AG04450 (cell line): ENCODE results near the gene ITPR3. TPM values are rescaled to one million over a fixed set of nuclear protein-coding genes. Genes with fewer than 3 reads are reported as not detected.

Source experiments
- CTCF ChIA-PET: fragments of 300-600, 350-600 bp; formaldehyde crosslinking; extraction: SDS; loops from one replicate; lab custom pipeline; 2022; ENCODE audit warnings: antibody characterized with exemption, inconsistent platforms; lab: Charles Lee
- POLR2A ChIA-PET: fragments of 350-600 bp; formaldehyde crosslinking; extraction: SDS; loops from one replicate; lab custom pipeline; 2021; ENCODE audit warnings: antibody characterized with exemption, inconsistent platforms; lab: Yijun Ruan, JAX
- DNase-seq: peaks from one replicate; pipeline ENCODE4 v3.0.0-alpha.2; 2011; ENCODE audit warnings: low read depth, low spot score
- H3K27ac ChIP-seq: one replicate; pipeline ENCODE4 v1.5.1; 2012; ENCODE audit warnings: low read depth, low read length, control low read depth
- H3K27me3 ChIP-seq: one replicate; pipeline ENCODE4 v1.6.0; 2012; ENCODE audit warnings: low read length; ENCODE audit not compliant: control insufficient read depth, insufficient read depth
- H3K4me3 ChIP-seq: 2 replicates; pipeline ENCODE4 v1.5.1; 2011; ENCODE audit warnings: mild to moderate bottlenecking, low read depth, low read length, control low read depth
- H3K9me3 ChIP-seq: 2 replicates; pipeline ENCODE4 v1.5.1; 2012; ENCODE audit warnings: low read length; ENCODE audit not compliant: control insufficient read depth, insufficient read depth
- CTCF ChIP-seq: IDR thresholded peaks from 2 replicates; pipeline ENCODE4 v1.5.1; 2011; ENCODE audit warnings: low read depth, low read length, control low read depth, inconsistent platforms
- polyA plus RNA-seq: library from polyadenylated mRNA; depleted of rRNA; stranded (reverse); fragments of >200 nt; gene quantifications from 2 replicates; pipeline ENCODE4 v1.2.3, GENCODE V29; 2011

ITPR3 gene
- polyA plus RNA-seq, 1 experiment, result 4.4 TPM

- H3K27me3 ChIP-seq, result no peaks in the 10 kb centered on the region
- ChIA-PET CTCF (interaction anchor here (0.5 to 3.4 kb wide), 9 partner anchors 9 to 576 kb away, joined by 3 to 28 read pairs (median 3); partner anchors contain the start of gene UQCC2), POLR2A (interaction anchor here (0.5 to 1.0 kb wide), 6 partner anchors 9 to 191 kb away, joined by 3 to 5 read pairs (median 4); partner anchors contain the start of gene UQCC2)
- H3K4me3 ChIP-seq, result peak within 1 kb of the TSS; percentile 91
- peak; percentile 54 for TF ChIP-seq CTCF
- DNase-seq, result peak; percentile 59
- peak within 1 kb of the TSS; percentile 47 for H3K27ac ChIP-seq
- H3K9me3 ChIP-seq, result peaks cover 4% of the 10 kb centered on the region; the same call in 1 of the 2 replicates
Measured at GRCh38 chr6:33579828-33580714, 41.1 kb upstream of the ITPR3 start, which contains the start of gene BAK1. BAK1 (minus strand) TSS chr6:33580276; CDS start chr6:33577604, 2,672 bp downstream.

- DNase-seq, result no peak
- Histone ChIP-seq H3K27me3 (no peaks in the 10 kb centered on the region), H3K9me3 (peaks cover 4% of the 10 kb centered on the region; the same call in 1 of the 2 replicates), H3K4me3 (no peak overlapping the region), H3K27ac (no peak overlapping the region)
- POLR2A ChIA-PET, result no interaction called here
- CTCF ChIA-PET, result interaction anchor here (1.0 to 3.4 kb wide), 2 partner anchors 9 to 130 kb away, joined by 7 to 28 read pairs; partner anchors contain the start of gene UQCC2
- TF ChIP-seq CTCF, result no peak
Measured at GRCh38 chr6:33581186-33581585, 39.9 kb upstream of the ITPR3 start.

GRCh38 chr6:33583591-33584155, 37.4 kb upstream of the ITPR3 start:
- Histone ChIP-seq H3K27me3 (no peaks in the 10 kb centered on the region), H3K9me3 (peaks cover 4% of the 10 kb centered on the region; the same call in 1 of the 2 replicates), H3K27ac (no peak overlapping the region), H3K4me3 (no peak overlapping the region)
- ChIA-PET CTCF (interaction anchor here (0.6 to 1.8 kb wide), 3 partner anchors 127 to 572 kb away, joined by 7 to 9 read pairs (median 8); partner anchors contain the start of gene UQCC2), POLR2A (no interaction called here)
- no peak for DNase-seq
- TF ChIP-seq CTCF, result peak; percentile 42

- POLR2A ChIA-PET, result no interaction called here
- TF ChIP-seq CTCF, result no peak
- no peak overlapping the region for H3K4me3 ChIP-seq
- H3K27ac ChIP-seq, result no peak overlapping the region
- H3K27me3 ChIP-seq, result no peaks in the 10 kb centered on the region
- CTCF ChIA-PET, result interaction anchor here (0.6 to 3.5 kb wide), 23 partner anchors 10 to 571 kb away, joined by 3 to 22 read pairs (median 4); partner anchors contain the start of genes IP6K3 and UQCC2
- DNase-seq, result no peak
- H3K9me3 ChIP-seq, result peaks cover 1% of the 10 kb centered on the region; the same call in 1 of the 2 replicates
Measured at GRCh38 chr6:33584700-33585402, 36.3 kb upstream of the ITPR3 start.
